ENCODE results near the gene ALG9. TPM values are rescaled to one million over a fixed set of nuclear protein-coding genes. Genes with fewer than 3 reads are reported as not detected.
A peak's percentile ranks its signal among the peaks of the same experiment; 100 is the strongest.

The ALG9 gene
- total RNA-seq, 1 donor from 2014 or later, result 36.9 TPM

DNA sequence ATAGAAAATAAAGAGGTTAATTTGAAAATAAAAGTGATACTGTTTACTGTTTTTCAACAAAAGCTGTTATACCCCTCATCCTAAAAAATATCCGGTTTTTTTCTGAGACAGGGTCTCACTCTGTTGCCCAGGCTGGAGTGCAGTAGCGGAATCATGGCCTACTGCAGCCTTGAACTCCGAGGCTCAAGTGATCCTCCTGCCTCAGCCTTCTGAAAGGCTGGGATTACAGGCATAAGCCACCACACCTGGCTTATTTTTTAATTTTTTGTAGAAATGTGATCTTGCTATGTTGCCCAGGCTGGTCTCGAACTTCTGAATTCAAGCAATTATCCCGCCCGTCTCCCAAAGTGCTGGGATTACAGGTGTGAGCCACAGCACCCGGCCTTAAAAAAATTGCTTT, 35.7 kb downstream of the ALG9 start:
- H3K27ac ChIP-seq, result no peak overlapping the region
- DNase-seq (ENCODE audit: low spot score), result no peak
- H3K4me2 ChIP-seq, result no peak overlapping the region
- H3K79me2 ChIP-seq (ENCODE audit: low read depth), result no peaks in the 10 kb centered on the region
- peaks cover 4% of the 10 kb centered on the region for H3K36me3 ChIP-seq
- Mint-ChIP-seq H3K27me3 (ENCODE audit: insufficient read depth, low read depth) (no peaks in the 10 kb centered on the region), H3K27ac (no peak overlapping the region), H3K36me3 (peaks cover 14% of the 10 kb centered on the region), H3K4me3 (no peak overlapping the region), H3K9me3 (no peaks in the 10 kb centered on the region), H3K4me1 (peaks cover 10% of the 10 kb centered on the region)
- H3K27me3 ChIP-seq, result no peaks in the 10 kb centered on the region
- H3F3A ChIP-seq (ENCODE audit: low read depth), result peaks cover 11% of the 10 kb centered on the region
- no peaks in the 10 kb centered on the region for H3K9me3 ChIP-seq (ENCODE audit: low read depth)
- H3K4me1 ChIP-seq, result peaks cover 12% of the 10 kb centered on the region
- no peak overlapping the region for H2AFZ ChIP-seq (replicated peaks)
- TF ChIP-seq EZH2 (IDR thresholded peaks at IDR 0.05), result no peak
- TF ChIP-seq CTCF (IDR thresholded peaks at IDR 0.05), result no peak
- no peak for TF ChIP-seq EZH2phosphoT487 (IDR thresholded peaks at IDR 0.05)
- H3K4me3 ChIP-seq, result no peak overlapping the region
- H4K20me1 ChIP-seq (ENCODE audit: low read depth), result peaks cover 11% of the 10 kb centered on the region
- no peak overlapping the region for H3K9ac ChIP-seq

DNA sequence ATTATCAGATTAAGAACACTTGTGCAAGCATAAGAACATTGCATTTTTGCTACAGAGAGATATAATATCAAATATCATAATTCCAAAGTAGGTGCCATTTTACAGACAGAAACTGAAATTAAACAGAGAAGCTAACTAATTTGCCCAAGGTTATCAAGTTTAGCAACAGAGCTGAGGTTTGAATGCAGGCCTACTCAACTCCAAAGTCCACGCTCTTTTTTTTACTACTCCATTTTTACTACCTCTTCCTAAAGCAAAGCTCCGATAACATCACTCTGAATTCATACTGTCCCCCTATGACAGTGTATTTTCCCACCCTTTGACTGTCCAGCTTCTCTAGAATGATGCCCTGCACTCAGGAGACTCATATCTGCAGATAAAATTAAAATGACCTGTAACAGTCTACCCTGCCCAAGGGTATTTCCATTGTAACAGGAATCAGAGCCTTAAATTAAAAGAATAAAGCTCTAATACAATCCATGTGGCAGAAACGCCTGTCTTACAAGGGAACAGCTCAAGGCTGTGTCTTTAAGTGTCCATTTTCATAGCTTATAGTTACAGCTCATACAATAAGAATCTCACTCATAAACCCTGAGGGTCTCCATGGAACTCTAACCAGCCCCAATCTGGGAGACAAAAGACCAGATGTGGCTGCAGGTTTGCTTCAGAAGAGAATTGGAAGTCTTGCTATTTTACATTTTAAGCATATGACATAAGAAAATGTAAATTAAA, 36.8 kb downstream of the ALG9 start:
- H4K20me1 ChIP-seq (ENCODE audit: low read depth), result no peaks in the 10 kb centered on the region
- peaks cover under 1% of the 10 kb centered on the region for H3F3A ChIP-seq (ENCODE audit: low read depth)
- no peaks in the 10 kb centered on the region for H3K9me3 ChIP-seq (ENCODE audit: low read depth)
- no peak overlapping the region for H3K4me3 Mint-ChIP-seq
- H3K27ac Mint-ChIP-seq, result no peak overlapping the region
- H3K9me3 Mint-ChIP-seq, result no peaks in the 10 kb centered on the region
- H3K9ac ChIP-seq, result no peak overlapping the region
- H3K4me3 ChIP-seq, result no peak overlapping the region
- peaks cover 16% of the 10 kb centered on the region for H3K36me3 Mint-ChIP-seq
- H3K4me2 ChIP-seq, result no peak overlapping the region
- H2AFZ ChIP-seq (replicated peaks), result no peak overlapping the region
- TF ChIP-seq CTCF (IDR thresholded peaks at IDR 0.05) (no peak), EZH2 (IDR thresholded peaks at IDR 0.05) (no peak), EZH2phosphoT487 (IDR thresholded peaks at IDR 0.05) (no peak)
- DNase-seq (ENCODE audit: low spot score), result no peak
- H3K27ac ChIP-seq, result no peak overlapping the region
- no peaks in the 10 kb centered on the region for H3K79me2 ChIP-seq (ENCODE audit: low read depth)
- no peaks in the 10 kb centered on the region for H3K27me3 ChIP-seq
- peaks cover under 1% of the 10 kb centered on the region for H3K4me1 ChIP-seq
- H3K36me3 ChIP-seq, result peaks cover 4% of the 10 kb centered on the region
- H3K4me1 Mint-ChIP-seq, result peaks cover under 1% of the 10 kb centered on the region
- no peaks in the 10 kb centered on the region for H3K27me3 Mint-ChIP-seq (ENCODE audit: insufficient read depth, low read depth)

- no peak overlapping the region for H3K4me2 ChIP-seq
- TF ChIP-seq CTCF (IDR thresholded peaks at IDR 0.05) (peak; percentile 15), EZH2phosphoT487 (IDR thresholded peaks at IDR 0.05) (no peak)
- H3K27me3 Mint-ChIP-seq (ENCODE audit: insufficient read depth, low read depth), result no peaks in the 10 kb centered on the region
These were observed 37.9 kb downstream of the ALG9 start for GRCh38 chr11:111833524-111833923.

More at GRCh38 chr11:111833524-111833923, 37.9 kb downstream of the ALG9 start:
- H3K27ac Mint-ChIP-seq, result no peak overlapping the region
- Histone ChIP-seq H2AFZ (replicated peaks) (no peak overlapping the region), H3K9ac (no peak overlapping the region), H3K4me1 (no peaks in the 10 kb centered on the region), H3K79me2 (ENCODE audit: low read depth) (no peaks in the 10 kb centered on the region), H4K20me1 (ENCODE audit: low read depth) (no peaks in the 10 kb centered on the region), H3K9me3 (ENCODE audit: low read depth) (no peaks in the 10 kb centered on the region), H3K36me3 (peaks cover 4% of the 10 kb centered on the region), H3K27me3 (no peaks in the 10 kb centered on the region), H3F3A (ENCODE audit: low read depth) (no peaks in the 10 kb centered on the region), H3K4me3 (no peak overlapping the region), H3K27ac (no peak overlapping the region)
- no peaks in the 10 kb centered on the region for H3K4me1 Mint-ChIP-seq
- H3K9me3 Mint-ChIP-seq, result no peaks in the 10 kb centered on the region
- H3K36me3 Mint-ChIP-seq, result peaks cover 16% of the 10 kb centered on the region
- H3K4me3 Mint-ChIP-seq, result no peak overlapping the region
- no peak for DNase-seq (ENCODE audit: low spot score)

Measured in neural progenitor cell (in vitro differentiated cells).